ENCODE results near the gene ARRDC2. TPM values are rescaled to one million over a fixed set of nuclear protein-coding genes. Genes with fewer than 3 reads are reported as not detected.
"Not testable (repeated sequence)": the region's sequence is repeated elsewhere in the genome, so short reads cannot be mapped to it uniquely, and the experiment has no call there.

ARRDC2 gene
- total RNA-seq, 1 donor from 2014 or later, result 2.6 TPM

DNA sequence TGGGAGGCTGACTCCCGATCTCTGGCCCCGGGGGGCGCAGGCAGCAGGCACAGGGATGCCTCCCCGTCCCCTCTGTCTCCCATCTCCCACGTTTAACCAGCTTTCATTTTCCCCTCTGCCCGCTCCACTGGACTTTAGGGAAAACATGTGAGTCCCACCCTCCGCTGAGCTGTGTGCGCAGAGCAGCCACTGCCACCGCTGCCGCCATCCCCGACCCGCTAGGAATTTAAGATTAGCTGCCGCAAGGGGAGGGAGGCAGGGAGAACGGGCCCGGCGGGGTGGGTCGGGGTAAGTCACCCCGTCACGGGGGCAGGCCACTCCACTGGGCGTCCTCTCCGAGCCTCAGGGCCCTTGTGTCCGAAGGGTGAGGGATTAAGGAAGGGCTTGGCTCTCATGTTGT is 25.5 kb upstream of the ARRDC2 start:
- Mint-ChIP-seq H3K9me3 (ENCODE audit: unreplicated experiment) (peaks cover 1% of the 10 kb centered on the region), H3K27me3 (ENCODE audit: low read depth, unreplicated experiment) (peaks cover 6% of the 10 kb centered on the region), H3K4me3 (ENCODE audit: unreplicated experiment) (no peak overlapping the region), H3K36me3 (ENCODE audit: low read depth, unreplicated experiment) (no peaks in the 10 kb centered on the region), H3K4me1 (ENCODE audit: low read depth, unreplicated experiment) (no peaks in the 10 kb centered on the region), H3K27ac (ENCODE audit: unreplicated experiment) (no peak overlapping the region)
- Histone ChIP-seq H3K9ac (ENCODE audit: low read length) (no peak overlapping the region), H3K36me3 (ENCODE audit: insufficient read depth, low read length) (no peaks in the 10 kb centered on the region), H3K27ac (ENCODE audit: low read depth, low read length) (no peak overlapping the region), H3K4me1 (ENCODE audit: insufficient read depth, low read length) (no peaks in the 10 kb centered on the region), H4K20me1 (ENCODE audit: insufficient read depth, low read length) (no peaks in the 10 kb centered on the region), H3K27me3 (ENCODE audit: insufficient read depth, low read length) (peaks cover 2% of the 10 kb centered on the region), H3K9me3 (ENCODE audit: insufficient read depth, low read depth, low read length) (no peaks in the 10 kb centered on the region), H3K4me2 (ENCODE audit: low read length) (no peak overlapping the region), H3K79me2 (ENCODE audit: insufficient read depth, low read length) (no peaks in the 10 kb centered on the region), H2AFZ (ENCODE audit: low read depth, low read length) (no peak overlapping the region), H3K4me3 (ENCODE audit: insufficient read depth, low read depth, low read length) (no peak overlapping the region)
- FAIRE-seq (no peak), DNase-seq (ENCODE audit: low read depth) (no peak)
- TF ChIP-seq, protein P1, sequence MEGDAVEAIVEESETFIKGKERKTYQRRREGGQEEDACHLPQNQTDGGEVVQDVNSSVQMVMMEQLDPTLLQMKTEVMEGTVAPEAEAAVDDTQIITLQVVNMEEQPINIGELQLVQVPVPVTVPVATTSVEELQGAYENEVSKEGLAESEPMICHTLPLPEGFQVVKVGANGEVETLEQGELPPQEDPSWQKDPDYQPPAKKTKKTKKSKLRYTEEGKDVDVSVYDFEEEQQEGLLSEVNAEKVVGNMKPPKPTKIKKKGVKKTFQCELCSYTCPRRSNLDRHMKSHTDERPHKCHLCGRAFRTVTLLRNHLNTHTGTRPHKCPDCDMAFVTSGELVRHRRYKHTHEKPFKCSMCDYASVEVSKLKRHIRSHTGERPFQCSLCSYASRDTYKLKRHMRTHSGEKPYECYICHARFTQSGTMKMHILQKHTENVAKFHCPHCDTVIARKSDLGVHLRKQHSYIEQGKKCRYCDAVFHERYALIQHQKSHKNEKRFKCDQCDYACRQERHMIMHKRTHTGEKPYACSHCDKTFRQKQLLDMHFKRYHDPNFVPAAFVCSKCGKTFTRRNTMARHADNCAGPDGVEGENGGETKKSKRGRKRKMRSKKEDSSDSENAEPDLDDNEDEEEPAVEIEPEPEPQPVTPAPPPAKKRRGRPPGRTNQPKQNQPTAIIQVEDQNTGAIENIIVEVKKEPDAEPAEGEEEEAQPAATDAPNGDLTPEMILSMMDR (IDR thresholded peaks at IDR 0.05; ENCODE audit: insufficient read depth, low read depth, low read length), result no peak

DNA sequence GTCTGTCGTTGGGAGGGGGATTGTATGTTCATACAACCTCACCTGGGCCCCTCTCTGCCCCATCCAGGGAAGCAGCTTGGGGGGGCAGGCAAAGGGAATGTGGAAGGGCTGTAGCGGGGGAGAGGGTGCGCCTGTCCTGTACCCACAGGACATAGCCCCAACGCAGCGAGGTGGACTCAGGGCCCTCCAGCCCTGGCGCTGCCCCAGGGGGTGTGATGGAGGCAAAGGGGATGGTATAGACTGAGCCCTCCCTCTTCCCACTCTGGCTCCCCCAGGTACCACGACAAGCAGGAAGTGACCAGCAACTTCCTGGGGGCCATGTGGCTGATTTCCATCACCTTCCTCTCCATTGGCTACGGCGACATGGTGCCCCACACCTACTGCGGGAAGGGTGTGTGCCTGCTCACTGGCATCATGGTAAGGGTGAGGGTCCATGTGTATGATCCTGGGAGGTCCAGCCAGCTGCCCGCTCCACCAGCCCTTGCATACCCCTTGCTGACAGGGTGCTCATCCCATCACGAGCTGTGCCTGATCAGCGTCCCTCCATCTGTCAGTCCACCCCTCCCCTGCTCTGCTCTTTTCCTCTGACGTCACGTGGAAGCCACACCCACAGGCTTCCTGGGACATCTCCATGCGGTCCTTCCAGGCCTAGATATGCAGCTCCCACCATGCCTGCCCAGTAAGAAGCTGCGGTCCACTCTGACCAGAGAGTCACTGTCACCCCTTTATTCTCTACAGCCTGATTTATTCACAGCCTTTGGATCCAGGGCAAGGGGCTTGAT is 22.7 kb upstream of the ARRDC2 start:
- TF ChIP-seq EZH2 (IDR thresholded peaks at IDR 0.05; ENCODE audit: insufficient read depth, low read length), result no peak
- TF ChIP-seq, protein P1 (IDR thresholded peaks at IDR 0.05; ENCODE audit: insufficient read depth, low read depth, low read length), result no peak
- DNase-seq (ENCODE audit: low read depth) (no peak), FAIRE-seq (no peak)
- H3K27me3 Mint-ChIP-seq (ENCODE audit: low read depth, unreplicated experiment), result peaks cover 8% of the 10 kb centered on the region
- Histone ChIP-seq H3K27me3 (ENCODE audit: insufficient read depth, low read length) (peaks cover 2% of the 10 kb centered on the region), H3K36me3 (ENCODE audit: insufficient read depth, low read length) (no peaks in the 10 kb centered on the region), H2AFZ (ENCODE audit: low read depth, low read length) (no peak overlapping the region), H4K20me1 (ENCODE audit: insufficient read depth, low read length) (no peaks in the 10 kb centered on the region), H3K27ac (ENCODE audit: low read depth, low read length) (no peak overlapping the region), H3K4me2 (ENCODE audit: low read length) (no peak overlapping the region), H3K9me3 (ENCODE audit: insufficient read depth, low read depth, low read length) (no peaks in the 10 kb centered on the region), H3K79me2 (ENCODE audit: insufficient read depth, low read length) (no peaks in the 10 kb centered on the region), H3K4me3 (ENCODE audit: insufficient read depth, low read depth, low read length) (no peak overlapping the region), H3K4me1 (ENCODE audit: insufficient read depth, low read length) (no peaks in the 10 kb centered on the region), H3K9ac (ENCODE audit: low read length) (no peak overlapping the region)
- H3K4me3 Mint-ChIP-seq (ENCODE audit: unreplicated experiment), result no peak overlapping the region
- no peak overlapping the region for H3K27ac Mint-ChIP-seq (ENCODE audit: unreplicated experiment)
- peaks cover 1% of the 10 kb centered on the region for H3K9me3 Mint-ChIP-seq (ENCODE audit: unreplicated experiment)
- no peaks in the 10 kb centered on the region for H3K36me3 Mint-ChIP-seq (ENCODE audit: low read depth, unreplicated experiment)
- no peaks in the 10 kb centered on the region for H3K4me1 Mint-ChIP-seq (ENCODE audit: low read depth, unreplicated experiment)

DNA sequence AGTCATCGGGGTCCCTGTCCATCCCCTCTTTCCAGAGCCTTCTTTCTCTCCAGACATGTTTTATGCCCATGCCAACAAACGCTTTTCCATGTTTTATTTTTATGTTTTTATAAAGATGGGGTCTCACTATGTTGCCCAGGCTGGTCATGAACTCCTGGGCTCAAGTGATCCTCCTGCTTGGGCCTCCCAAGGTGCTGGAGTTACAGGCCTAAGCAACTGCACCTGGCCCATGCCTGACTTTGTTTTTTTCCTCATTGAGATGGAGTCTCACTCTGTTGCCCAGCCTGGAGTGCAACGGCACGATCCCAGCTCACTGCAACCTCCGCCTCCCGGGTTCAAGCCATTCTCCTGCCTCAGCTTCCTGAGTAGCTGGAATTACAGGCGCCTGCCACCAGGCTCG is 21.4 kb upstream of the ARRDC2 start:
- FAIRE-seq, result not testable (repeated sequence)

More for the DNA sequence above, 21.4 kb upstream of the ARRDC2 start:
- not testable (repeated sequence) for H3K9me3 ChIP-seq (ENCODE audit: insufficient read depth, low read depth, low read length); H3K27me3 Mint-ChIP-seq (ENCODE audit: low read depth, unreplicated experiment); H3K4me2 ChIP-seq (ENCODE audit: low read length); H2AFZ ChIP-seq (ENCODE audit: low read depth, low read length); H3K9ac ChIP-seq (ENCODE audit: low read length); H3K4me3 ChIP-seq (ENCODE audit: insufficient read depth, low read depth, low read length); H3K27ac ChIP-seq (ENCODE audit: low read depth, low read length); H3K27ac Mint-ChIP-seq (ENCODE audit: unreplicated experiment); H3K4me1 ChIP-seq (ENCODE audit: insufficient read depth, low read length); H3K4me1 Mint-ChIP-seq (ENCODE audit: low read depth, unreplicated experiment); H3K4me3 Mint-ChIP-seq (ENCODE audit: unreplicated experiment); H4K20me1 ChIP-seq (ENCODE audit: insufficient read depth, low read length); H3K27me3 ChIP-seq (ENCODE audit: insufficient read depth, low read length); H3K36me3 Mint-ChIP-seq (ENCODE audit: low read depth, unreplicated experiment); H3K36me3 ChIP-seq (ENCODE audit: insufficient read depth, low read length); H3K79me2 ChIP-seq (ENCODE audit: insufficient read depth, low read length); DNase-seq (ENCODE audit: low read depth); H3K9me3 Mint-ChIP-seq (ENCODE audit: unreplicated experiment)

Data from astrocyte (in vitro differentiated cells and primary cell).